SU-DHL-6 (cell line): ENCODE data around the gene POMGNT2.
"Not testable (repeated sequence)": the region's sequence is repeated elsewhere in the genome, so short reads cannot be mapped to it uniquely, and the experiment has no call there.

Experiments used
- CTCF ChIP-seq: fragments of 200-600 bp; sonication (generic); IDR thresholded peaks from one replicate; pipeline ENCODE4 v1.5.1; 2017; ENCODE audit warnings: antibody characterized with exemption, mild to moderate bottlenecking, low read length, moderate library complexity; ENCODE audit not compliant: insufficient read depth, poor library complexity, severe bottlenecking
- EZH2phosphoT487 ChIP-seq: fragments of 200-600 bp; sonication (generic), shearing (Covaris generic); conservative IDR thresholded peaks from 2 replicates; pipeline ENCODE4 v1.6.1; 2018; ENCODE audit warnings: mild to moderate bottlenecking, antibody characterized with exemption, low read length, moderate library complexity, mixed read lengths

- not testable (repeated sequence) for TF ChIP-seq CTCF, EZH2phosphoT487
These were observed 60.8 kb downstream of the POMGNT2 start for GRCh38 chr3:43045079-43045478.
